PC-9 (cell line): ENCODE measurements around the gene UBE2A.

Experiments
- EZH2 ChIP-seq: fragments of 200-600 bp; sonication (generic); IDR thresholded peaks from 2 replicates; pipeline ENCODE4 v1.8.0; 2017; ENCODE audit warnings: antibody characterized with exemption, low read depth
- TF ChIP-seq, protein P1 (sequence below): fragments of 200-600 bp; sonication (generic); conservative IDR thresholded peaks from 2 replicates; pipeline ENCODE4 v1.6.1; 2017; ENCODE audit warnings: mixed run types, antibody characterized with exemption, mild to moderate bottlenecking, moderate library complexity

DNA sequence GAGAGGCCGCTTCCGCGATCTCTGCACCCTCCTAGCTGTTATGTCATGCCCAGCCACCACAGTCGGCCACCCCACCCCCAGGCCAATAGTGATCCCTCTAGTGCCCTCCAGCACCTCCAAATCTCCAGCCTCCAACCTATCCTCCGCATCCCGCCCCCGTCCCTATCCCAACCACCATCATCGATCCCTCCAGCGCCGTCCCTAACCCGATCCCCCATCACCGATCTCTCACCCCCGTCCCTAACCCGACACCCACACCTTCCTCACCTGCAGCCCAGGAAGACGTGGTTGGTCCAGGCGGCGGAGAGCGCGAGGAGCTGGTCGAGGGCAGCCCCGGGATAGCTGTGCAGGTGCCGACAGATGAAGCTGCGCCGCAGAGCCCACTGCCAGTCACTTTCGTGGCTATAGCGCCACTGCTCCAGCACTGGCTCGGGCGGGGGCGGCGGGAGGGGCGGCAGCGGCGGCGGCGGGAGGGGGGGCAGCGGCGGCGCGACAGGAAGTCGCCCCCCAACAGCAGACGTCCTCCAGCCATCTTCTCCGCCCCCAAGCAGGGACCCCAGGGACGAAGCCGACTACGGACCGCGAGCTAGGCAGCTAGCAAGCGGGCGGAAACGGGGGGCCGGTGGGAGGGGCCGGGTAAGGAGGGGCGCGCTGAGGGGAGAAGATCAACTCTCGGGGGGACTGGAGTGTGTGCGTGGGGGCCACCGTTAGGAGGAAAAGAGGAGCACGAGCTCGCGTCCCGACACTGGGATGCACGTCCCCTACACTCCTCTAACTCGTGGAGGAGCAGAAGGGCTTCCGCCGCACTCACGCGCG lies 31.3 kb downstream of the UBE2A start:
- TF ChIP-seq, protein P1, sequence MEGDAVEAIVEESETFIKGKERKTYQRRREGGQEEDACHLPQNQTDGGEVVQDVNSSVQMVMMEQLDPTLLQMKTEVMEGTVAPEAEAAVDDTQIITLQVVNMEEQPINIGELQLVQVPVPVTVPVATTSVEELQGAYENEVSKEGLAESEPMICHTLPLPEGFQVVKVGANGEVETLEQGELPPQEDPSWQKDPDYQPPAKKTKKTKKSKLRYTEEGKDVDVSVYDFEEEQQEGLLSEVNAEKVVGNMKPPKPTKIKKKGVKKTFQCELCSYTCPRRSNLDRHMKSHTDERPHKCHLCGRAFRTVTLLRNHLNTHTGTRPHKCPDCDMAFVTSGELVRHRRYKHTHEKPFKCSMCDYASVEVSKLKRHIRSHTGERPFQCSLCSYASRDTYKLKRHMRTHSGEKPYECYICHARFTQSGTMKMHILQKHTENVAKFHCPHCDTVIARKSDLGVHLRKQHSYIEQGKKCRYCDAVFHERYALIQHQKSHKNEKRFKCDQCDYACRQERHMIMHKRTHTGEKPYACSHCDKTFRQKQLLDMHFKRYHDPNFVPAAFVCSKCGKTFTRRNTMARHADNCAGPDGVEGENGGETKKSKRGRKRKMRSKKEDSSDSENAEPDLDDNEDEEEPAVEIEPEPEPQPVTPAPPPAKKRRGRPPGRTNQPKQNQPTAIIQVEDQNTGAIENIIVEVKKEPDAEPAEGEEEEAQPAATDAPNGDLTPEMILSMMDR: no peak
- TF ChIP-seq EZH2: no peak
